ENCODE data around the gene PLCG2. TPM values are rescaled to one million over a fixed set of nuclear protein-coding genes. Genes with fewer than 3 reads are reported as not detected.
A peak's percentile ranks its signal among the peaks of the same experiment; 100 is the strongest.

The PLCG2 gene
- total and polyA plus RNA-seq, 2 of the 8 experiments (the other 6 are each of a cell fraction or from before 2014, with no cell fraction given) = 6.1 to 6.9 TPM

DNA sequence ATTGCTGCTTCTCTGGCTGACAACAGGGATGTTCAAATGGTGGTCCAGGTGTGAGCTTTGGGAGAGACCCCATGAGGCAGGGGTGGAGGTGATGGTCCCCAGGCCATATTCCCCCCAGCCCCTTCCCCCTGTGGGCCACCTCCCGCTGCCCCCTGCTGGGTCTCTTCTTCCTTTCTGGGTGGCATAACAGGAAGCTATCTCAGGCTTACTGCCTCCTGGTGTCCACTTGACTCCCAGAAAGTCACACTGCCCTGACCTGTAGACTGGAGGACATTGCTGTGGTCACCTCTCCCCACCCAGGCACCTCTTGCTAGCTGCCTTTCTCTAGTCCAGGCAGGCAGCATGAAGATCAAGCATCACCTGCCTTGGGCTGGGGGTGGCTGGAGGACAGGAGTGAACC is 46.4 kb upstream of the PLCG2 start:
- Histone ChIP-seq H2BK15ac (ENCODE audit: low read length) (peak overlapping the region; percentile 88), H4K20me1 (replicated peaks in 1 of 2; ENCODE audit: control insufficient read depth in 1 of 2, insufficient read depth in 2 of 2, low read length in 2 of 2) (peaks cover 0 to 3% of the 10 kb centered on the region in 2 experiments), H2BK20ac (ENCODE audit: low read length) (no peak overlapping the region), H3K36me3 (ENCODE audit: control insufficient read depth in 2 of 4, insufficient read depth in 4 of 4, low read length in 3 of 4) (no peaks in the 10 kb centered on the region), H2AK5ac (ENCODE audit: low read depth, low read length) (no peak overlapping the region), H2AFZ (ENCODE audit: low read length) (no peak overlapping the region), H3K79me2 (ENCODE audit: control insufficient read depth in 1 of 2, insufficient read depth in 2 of 2, low read length in 2 of 2) (no peaks in the 10 kb centered on the region), H3K79me1 (ENCODE audit: low read depth, low read length) (no peaks in the 10 kb centered on the region), H3K27ac (ENCODE audit: low read depth, low read length) (no peak overlapping the region), H2BK120ac (replicated peaks; ENCODE audit: low read depth, low read length) (no peak overlapping the region), H3K4me3 (ENCODE audit: extremely low read depth in 1 of 4, insufficient read depth in 2 of 4, low read depth in 3 of 4, low read length in 4 of 4) (no peak overlapping the region), H3K18ac (ENCODE audit: extremely low read depth, low read length) (no peak overlapping the region; the same call in 1 of the 2 replicates), H3K4ac (replicated peaks; ENCODE audit: insufficient read length, low read depth, low read length) (no peak overlapping the region), H3K9ac (replicated peaks in 1 of 4; ENCODE audit: extremely low read depth in 1 of 4, low read depth in 3 of 4, low read length in 3 of 4) (no peak overlapping the region), H4K8ac (ENCODE audit: extremely low read depth, insufficient read depth, low read length) (no peak overlapping the region), H2BK12ac (ENCODE audit: low read depth, low read length) (0 out of 2 replicates have a peak overlapping the region, but pooled peaks have one; percentile 14), H3K4me2 (ENCODE audit: insufficient read depth in 1 of 2, low read depth in 2 of 2, low read length in 2 of 2) (no peak overlapping the region), H2BK5ac (ENCODE audit: low read depth, low read length) (no peak overlapping the region), H3K14ac (ENCODE audit: insufficient read length) (no peak overlapping the region), H4K91ac (replicated peaks; ENCODE audit: insufficient read length, low read length) (peak overlapping the region; percentile 66), H4K5ac (ENCODE audit: insufficient read length, low read depth, low read length) (no peak overlapping the region), H3K27me3 (replicated peaks in 1 of 4; ENCODE audit: control insufficient read depth in 3 of 4, extremely low read depth in 1 of 4, insufficient read depth in 3 of 4, low read length in 3 of 4) (no peaks in the 10 kb centered on the region), H3K23ac (ENCODE audit: insufficient read length) (no peak overlapping the region), H3K56ac (replicated peaks; ENCODE audit: insufficient read length, low read depth, low read length) (no peak overlapping the region), H3K9me3 (ENCODE audit: insufficient read depth in 2 of 2, low read depth in 1 of 2, low read length in 1 of 2) (no peaks in the 10 kb centered on the region), H3K4me1 (replicated peaks in 1 of 4; ENCODE audit: control insufficient read depth in 3 of 4, insufficient read depth in 4 of 4, low read length in 3 of 4) (peaks cover 0 to 7% (median 4%) of the 10 kb centered on the region in 4 experiments; a peak in 5 of 7 replicates), H3K23me2 (ENCODE audit: low read depth, low read length) (peaks cover 5% of the 10 kb centered on the region; the same call in 1 of the 2 replicates)
- no peak for TF ChIP-seq SRF (IDR thresholded peaks at IDR 0.05; ENCODE audit: low read depth, low read length)
- no peak for TF ChIP-seq POLR2A (IDR thresholded peaks at IDR 0.05; ENCODE audit: control extremely low read depth in 1 of 2, low read depth in 2 of 2, low read length in 2 of 2)
- no peak for TF ChIP-seq POLR2AphosphoS5 (IDR thresholded peaks at IDR 0.05; ENCODE audit: low read depth, low read length)
- TF ChIP-seq BRCA1 (IDR thresholded peaks at IDR 0.05; ENCODE audit: low read depth, low read length) = no peak
- TF ChIP-seq TAF1 (IDR thresholded peaks at IDR 0.05; ENCODE audit: low read depth, low read length) = no peak
- no peak for TF ChIP-seq RAD21 (IDR thresholded peaks at IDR 0.05 in 1 of 2, conservative IDR thresholded peaks at IDR 0.05 in 1 of 2; ENCODE audit: low read depth in 2 of 2, low read length in 2 of 2)
- TF ChIP-seq JUN (IDR thresholded peaks at IDR 0.05; ENCODE audit: low read depth, low read length) = no peak
- TF ChIP-seq, protein P1, sequence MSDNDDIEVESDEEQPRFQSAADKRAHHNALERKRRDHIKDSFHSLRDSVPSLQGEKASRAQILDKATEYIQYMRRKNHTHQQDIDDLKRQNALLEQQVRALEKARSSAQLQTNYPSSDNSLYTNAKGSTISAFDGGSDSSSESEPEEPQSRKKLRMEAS (IDR thresholded peaks at IDR 0.05) = no peak
- ChIA-PET CTCF (ENCODE audit: partially characterized antibody) (interaction anchor here (1.6 kb wide), 1 partner anchor 101 kb away, joined by 5 read pairs; no protein-coding TSS in a partner anchor), POLR2A (ENCODE audit: partially characterized antibody) (no interaction called here)
- no peak for DNase-seq (ENCODE audit: low read depth in 1 of 2, low spot score in 2 of 2)
- FAIRE-seq = no peak
- WGBS, 2 experiments (ENCODE audit: extremely low coverage in 1 of 2, insufficient coverage in 1 of 2, insufficient read length in 1 of 2, insufficient replicate concordance in 2 of 2, low coverage in 1 of 2, low lambda C conversion rate in 2 of 2, missing lambda C conversion rate in 1 of 2) = 57% methylated on average over 1 of the region's 1 CpG; no CpG with 5 or more reads in 1 of the 2 experiments
